ENCODE results near the gene TUBB2B. TPM values are rescaled to one million over a fixed set of nuclear protein-coding genes. Genes with fewer than 3 reads are reported as not detected.

Gene TUBB2B
- polyA plus RNA-seq, 1 donor from 2014 or later: 3,172 TPM

- peaks cover 14% of the 10 kb centered on the region for H4K20me1 ChIP-seq (ENCODE audit: insufficient read depth)
- peaks cover 13% of the 10 kb centered on the region for H3K36me3 ChIP-seq (ENCODE audit: insufficient read depth, low read length)
- H3F3A ChIP-seq (ENCODE audit: insufficient read depth, low read length, poor library complexity, severe bottlenecking): peaks cover 4% of the 10 kb centered on the region
- H3K4me2 ChIP-seq (ENCODE audit: low read length): no peak overlapping the region
- H2AFZ ChIP-seq (ENCODE audit: low read depth, low read length): no peak overlapping the region
- H3K27ac ChIP-seq (ENCODE audit: low read length): no peak overlapping the region
- no peak overlapping the region for H3K9ac ChIP-seq (ENCODE audit: low read length)
- H3K4me3 ChIP-seq (ENCODE audit: low read length): no peak overlapping the region
- TF ChIP-seq MXI1 (conservative IDR thresholded peaks at IDR 0.05; ENCODE audit: poor library complexity, severe bottlenecking) (no peak), EP300 (conservative IDR thresholded peaks at IDR 0.05; ENCODE audit: poor library complexity, severe bottlenecking) (no peak), RAD21 (conservative IDR thresholded peaks at IDR 0.05) (no peak), REST (IDR thresholded peaks at IDR 0.05; ENCODE audit: borderline replicate concordance) (no peak), CTCF (IDR thresholded peaks at IDR 0.05; ENCODE audit: poor library complexity, severe bottlenecking) (no peak), POLR2AphosphoS5 (IDR thresholded peaks at IDR 0.05) (no peak), EZH2 (IDR thresholded peaks at IDR 0.05; ENCODE audit: borderline replicate concordance, insufficient read depth, low read length, poor library complexity, severe bottlenecking) (no peak), SMC3 (conservative IDR thresholded peaks at IDR 0.05; ENCODE audit: poor library complexity) (no peak), TAF1 (IDR thresholded peaks at IDR 0.05; ENCODE audit: low read depth) (no peak)
- no peaks in the 10 kb centered on the region for H3K9me3 ChIP-seq (ENCODE audit: low read length)
- no peaks in the 10 kb centered on the region for H3K9me2 ChIP-seq (ENCODE audit: insufficient read depth, low read length)
- peaks cover 32% of the 10 kb centered on the region for H3K79me2 ChIP-seq (replicated peaks; ENCODE audit: insufficient read depth, low read length)
- no peaks in the 10 kb centered on the region for H3K27me3 ChIP-seq (ENCODE audit: insufficient read depth, low read depth, low read length)
Observed at GRCh38 chr6:3220366-3220765, 7.1 kb downstream of the TUBB2B start.

- H3K9me3 ChIP-seq (ENCODE audit: low read length): no peaks in the 10 kb centered on the region
- TF ChIP-seq POLR2AphosphoS5 (IDR thresholded peaks at IDR 0.05) (no peak), EZH2 (IDR thresholded peaks at IDR 0.05; ENCODE audit: borderline replicate concordance, insufficient read depth, low read length, poor library complexity, severe bottlenecking) (no peak), SMC3 (conservative IDR thresholded peaks at IDR 0.05; ENCODE audit: poor library complexity) (no peak), RAD21 (conservative IDR thresholded peaks at IDR 0.05) (no peak), EP300 (conservative IDR thresholded peaks at IDR 0.05; ENCODE audit: poor library complexity, severe bottlenecking) (no peak), REST (IDR thresholded peaks at IDR 0.05; ENCODE audit: borderline replicate concordance) (no peak), CTCF (IDR thresholded peaks at IDR 0.05; ENCODE audit: poor library complexity, severe bottlenecking) (no peak), TAF1 (IDR thresholded peaks at IDR 0.05; ENCODE audit: low read depth) (no peak), MXI1 (conservative IDR thresholded peaks at IDR 0.05; ENCODE audit: poor library complexity, severe bottlenecking) (no peak)
- no peak overlapping the region for H3K27ac ChIP-seq (ENCODE audit: low read length)
- H3K4me3 ChIP-seq (ENCODE audit: low read length): no peak overlapping the region
- no peak overlapping the region for H2AFZ ChIP-seq (ENCODE audit: low read depth, low read length)
- H3K36me3 ChIP-seq (ENCODE audit: insufficient read depth, low read length): peaks cover 6% of the 10 kb centered on the region
- peaks cover 19% of the 10 kb centered on the region for H3K79me2 ChIP-seq (replicated peaks; ENCODE audit: insufficient read depth, low read length)
- H3F3A ChIP-seq (ENCODE audit: insufficient read depth, low read length, poor library complexity, severe bottlenecking): peaks cover 2% of the 10 kb centered on the region
- no peak overlapping the region for H3K4me2 ChIP-seq (ENCODE audit: low read length)
- H3K9ac ChIP-seq (ENCODE audit: low read length): no peak overlapping the region
- no peaks in the 10 kb centered on the region for H3K27me3 ChIP-seq (ENCODE audit: insufficient read depth, low read depth, low read length)
- H4K20me1 ChIP-seq (ENCODE audit: insufficient read depth): peaks cover under 1% of the 10 kb centered on the region
- no peaks in the 10 kb centered on the region for H3K9me2 ChIP-seq (ENCODE audit: insufficient read depth, low read length)
Observed at GRCh38 chr6:3218266-3218665, 9.2 kb downstream of the TUBB2B start.
